COR-L47 (cell line): ENCODE measurements around the gene EML1.

Experiments
- DNase-seq: peaks from one replicate; lab custom pipeline; 2025; lab: John Stamatoyannopoulos, UW

Gene EML1

DNA sequence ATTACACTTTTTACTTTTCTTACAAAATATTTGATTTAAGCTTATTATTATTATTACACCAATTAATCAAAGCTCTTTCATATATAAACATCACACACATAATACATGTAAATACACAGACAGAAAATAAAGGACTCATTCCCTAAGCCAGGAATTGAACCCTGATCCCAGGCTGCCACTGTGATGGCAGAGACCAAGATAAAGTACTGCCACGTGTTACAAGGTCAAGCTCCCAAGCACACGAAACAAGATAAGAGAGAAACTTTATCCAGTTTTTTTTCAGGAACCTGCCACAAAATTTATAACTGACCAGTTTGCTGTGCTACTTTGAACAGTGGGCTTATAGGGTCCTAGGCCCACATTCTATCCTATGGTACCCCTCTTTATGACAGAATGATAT is 111.3 kb downstream of the EML1 start:
- DNase-seq = no peak

DNA sequence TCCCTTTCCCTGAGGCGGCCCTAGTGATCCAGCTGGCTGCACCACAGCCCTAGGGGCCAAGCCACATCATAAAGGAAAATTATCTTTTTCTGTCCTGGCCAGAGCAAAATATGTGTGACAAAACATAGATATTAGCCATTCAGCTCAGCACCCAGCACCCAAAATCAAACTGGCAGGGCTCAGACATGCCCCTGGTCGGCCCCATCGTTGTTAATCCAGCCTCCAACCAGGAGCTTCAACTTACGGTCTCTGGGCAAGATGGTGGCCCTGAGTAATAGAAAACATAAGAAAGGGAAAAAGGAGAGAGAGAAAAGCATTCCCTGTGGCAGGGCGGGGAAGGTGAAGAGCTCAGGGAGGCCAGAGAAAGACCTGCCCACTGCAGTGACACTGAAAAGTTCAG is 111.9 kb downstream of the EML1 start:
- DNase-seq = no peak

DNA sequence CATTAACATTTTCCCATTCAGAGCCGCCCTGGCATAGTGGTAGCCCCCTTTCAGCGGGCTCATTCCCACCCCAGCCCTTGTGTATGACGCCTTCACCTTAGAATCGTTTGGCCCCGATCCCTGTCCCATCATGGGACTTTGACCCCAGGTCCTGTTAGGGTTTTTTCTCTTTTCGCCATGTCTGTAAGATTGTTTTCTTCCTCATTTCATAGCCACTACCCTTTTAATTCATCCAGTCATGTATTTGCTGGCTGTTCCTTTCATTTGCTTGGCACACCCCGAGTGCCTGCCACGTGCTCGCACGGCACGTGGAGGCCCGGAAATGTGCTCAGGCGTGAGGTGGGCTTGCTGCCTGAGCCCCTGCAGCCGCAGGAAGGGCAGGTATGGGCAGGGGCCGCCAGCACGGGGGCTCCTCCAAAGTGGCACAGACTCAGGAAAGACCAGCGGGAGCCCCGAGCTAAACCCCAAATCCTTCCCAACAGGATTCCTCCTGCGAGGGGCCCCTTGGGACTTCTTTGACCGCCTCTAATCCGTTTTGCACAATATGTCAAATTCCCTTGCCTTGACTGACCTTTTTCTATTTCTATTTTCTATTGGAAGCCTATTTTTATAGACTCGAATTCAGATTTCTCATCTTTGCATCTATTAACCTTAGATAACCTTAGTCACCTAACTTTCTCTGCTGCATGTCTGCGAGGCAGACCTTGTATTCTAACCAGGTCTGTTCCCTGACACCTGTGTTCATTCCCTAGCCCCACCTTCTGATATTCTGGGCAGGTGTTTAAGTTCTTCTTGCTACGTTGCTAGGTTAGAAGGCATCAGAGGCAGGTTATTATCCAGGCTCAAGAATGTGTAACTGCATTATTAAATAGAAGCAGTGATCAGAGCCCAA is 114.8 kb downstream of the EML1 start:
- no peak for DNase-seq

DNA sequence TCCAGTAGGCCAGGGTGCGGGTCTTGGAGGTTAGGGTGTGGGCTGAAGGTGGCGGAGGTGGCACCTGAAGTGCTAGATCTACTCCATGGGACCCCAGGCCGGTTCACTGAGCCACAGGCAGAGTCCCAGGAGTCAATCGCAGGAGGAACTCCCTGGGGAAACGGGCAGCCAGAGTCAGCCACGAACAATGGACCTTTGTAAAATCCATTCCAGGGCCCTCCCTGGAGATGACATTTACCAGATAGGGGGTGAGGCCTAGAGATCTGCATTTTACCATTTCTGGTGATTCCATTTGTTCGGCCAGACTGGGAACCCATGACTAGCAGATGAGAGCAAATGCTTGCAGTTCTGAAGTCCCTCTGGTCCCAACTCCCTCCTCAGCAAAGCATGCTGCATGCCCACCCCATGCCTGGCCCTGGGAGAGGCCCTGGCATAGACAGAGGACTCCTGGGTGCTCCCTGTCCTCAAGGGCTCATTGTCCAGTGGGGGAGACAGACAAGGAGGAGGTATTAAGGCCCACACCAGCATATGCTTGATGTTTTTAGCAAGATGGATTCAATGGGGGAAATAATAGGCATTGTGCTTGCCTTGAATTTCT is 115.5 kb downstream of the EML1 start:
- DNase-seq = no peak

DNA sequence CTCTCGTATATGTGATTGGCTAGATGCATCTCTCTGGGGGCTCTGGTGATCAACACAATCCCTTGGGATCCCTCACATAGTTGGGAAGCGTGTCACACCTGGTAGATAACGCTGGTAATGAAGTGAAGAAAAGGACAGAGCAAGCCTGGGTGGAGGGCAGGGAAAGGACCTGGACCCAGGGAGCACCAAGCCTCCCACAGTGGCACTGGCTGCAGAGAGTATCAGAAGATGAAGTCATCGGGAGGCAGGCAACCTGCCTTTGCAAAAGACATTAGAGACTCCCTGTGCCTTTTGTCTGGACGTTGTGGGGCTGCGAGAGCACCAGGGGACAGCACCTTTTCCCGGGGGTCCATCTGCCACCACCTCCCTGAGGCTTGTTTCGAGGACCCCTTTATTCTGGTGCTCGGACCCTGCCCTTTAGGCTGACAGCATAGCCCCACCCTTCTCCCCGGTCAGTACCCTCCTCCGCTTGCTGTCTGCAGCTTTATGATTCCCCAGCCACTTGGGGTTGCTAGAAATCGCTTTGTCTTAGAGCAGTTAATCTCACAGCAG is 116.4 kb downstream of the EML1 start:
- DNase-seq = no peak

DNA sequence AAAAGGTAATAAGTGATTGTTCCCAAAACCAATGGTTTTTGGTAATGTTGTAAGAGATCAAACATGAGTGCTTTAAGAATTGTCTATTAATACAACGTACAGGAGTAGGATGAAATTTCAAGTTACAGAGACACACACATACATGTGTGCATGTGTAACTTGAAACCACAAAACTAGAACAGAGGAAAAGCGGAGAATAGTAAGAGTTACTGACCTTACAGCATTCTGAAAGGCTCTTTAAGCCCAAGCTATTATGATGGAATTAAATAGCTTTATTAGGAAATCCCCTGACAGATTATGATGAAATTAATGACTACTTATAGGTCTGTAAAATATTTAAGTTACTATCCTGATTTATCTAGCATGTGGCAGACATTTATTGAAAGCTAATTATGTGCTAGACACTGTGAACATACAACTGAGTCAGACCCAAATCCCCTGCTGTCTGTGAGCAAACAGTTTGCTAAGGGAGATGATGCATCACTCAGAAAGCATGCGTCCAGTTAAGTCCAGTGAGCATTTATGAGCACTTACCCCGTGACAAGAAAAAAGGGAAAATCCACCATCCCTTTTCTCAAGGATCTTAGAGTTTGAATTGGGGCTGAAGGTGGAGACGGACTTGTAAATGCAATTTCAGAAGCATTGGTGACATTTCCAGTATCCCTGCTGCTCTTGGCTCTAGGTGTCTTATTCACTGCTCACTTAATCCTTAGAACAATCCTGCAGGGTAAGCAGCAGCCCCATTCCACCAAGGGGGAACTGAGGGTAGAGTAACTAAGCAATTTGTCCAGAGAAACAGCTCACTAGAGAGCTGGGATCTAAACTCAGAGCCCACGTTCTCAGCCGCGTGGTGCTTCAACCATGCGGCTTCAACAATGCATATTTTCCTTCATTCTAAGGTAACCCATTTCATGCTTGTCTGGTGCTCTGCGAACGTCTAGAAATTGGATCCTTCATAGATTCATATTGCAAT is 117.4 kb downstream of the EML1 start:
- DNase-seq = no peak

DNA sequence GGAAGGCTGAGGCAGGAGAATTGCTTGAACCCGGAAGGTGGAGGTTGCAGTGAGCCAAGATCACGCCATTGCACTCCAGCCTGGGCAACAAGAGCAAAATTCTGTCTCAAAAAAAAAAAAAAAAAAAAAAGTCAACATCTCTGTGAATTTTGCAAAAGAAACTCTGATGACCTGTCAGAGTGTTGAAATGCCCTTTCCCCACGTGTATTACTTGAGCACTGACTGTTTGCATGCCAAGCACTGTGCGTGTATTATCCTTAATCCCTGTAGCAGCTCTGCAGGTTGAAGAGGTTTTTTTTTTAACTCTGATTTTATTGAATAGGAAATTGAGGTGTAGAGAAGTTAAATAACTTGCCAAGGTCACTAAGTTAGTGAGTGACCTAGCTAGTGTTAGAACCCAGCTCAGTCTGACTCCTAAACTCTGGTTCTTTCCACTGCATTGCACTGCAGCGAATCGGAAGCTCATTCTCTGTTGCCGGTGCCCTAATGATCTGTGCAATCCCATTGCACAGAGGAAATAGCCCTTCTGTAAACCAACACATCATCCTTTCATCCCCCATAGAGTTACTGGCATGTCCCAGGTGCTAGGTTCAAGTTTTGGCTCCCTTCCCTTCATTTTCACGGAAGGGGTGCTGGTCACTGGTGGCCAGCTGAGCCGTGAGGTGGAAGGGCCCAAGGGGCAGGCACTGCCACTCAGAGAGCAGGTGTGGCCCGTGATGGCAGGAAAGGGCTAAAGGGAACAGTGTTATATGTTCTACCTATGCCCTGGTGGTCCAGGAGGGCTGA is 122.3 kb downstream of the EML1 start:
- DNase-seq = no peak

DNA sequence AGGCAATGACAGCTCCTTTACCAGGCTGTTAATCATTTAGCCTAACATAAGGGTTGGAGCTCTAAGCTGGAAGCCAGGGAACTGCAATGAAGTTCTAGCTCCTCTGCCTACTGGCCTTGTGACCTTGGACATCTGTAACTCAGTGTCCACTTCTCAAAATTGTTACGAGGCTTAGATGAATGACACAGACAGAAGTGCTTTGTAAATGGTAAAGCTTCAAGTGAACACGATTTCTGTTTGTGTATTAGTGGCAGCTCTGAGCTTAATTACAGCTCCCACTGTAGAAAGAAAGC is 122.8 kb downstream of the EML1 start:
- no peak for DNase-seq

DNA sequence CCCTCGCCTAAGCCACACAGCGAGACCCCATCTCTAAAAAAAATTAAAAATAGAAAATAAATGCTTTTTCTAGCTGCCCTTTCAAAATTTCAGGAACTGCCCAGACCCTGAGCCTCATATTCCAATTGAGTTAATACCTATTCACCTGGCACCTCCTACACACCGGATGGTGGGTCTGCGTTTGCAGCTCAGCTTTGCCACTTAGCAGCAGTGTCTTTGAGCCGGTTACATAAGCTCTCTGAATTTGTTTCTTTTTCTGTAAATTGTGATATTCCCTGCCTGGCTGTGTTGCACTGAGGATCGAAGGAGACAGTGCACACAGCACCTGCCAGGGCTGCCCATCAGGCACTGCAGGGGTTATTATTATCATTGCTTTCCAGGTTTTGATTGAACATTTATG is 125.6 kb downstream of the EML1 start:
- no peak for DNase-seq

DNA sequence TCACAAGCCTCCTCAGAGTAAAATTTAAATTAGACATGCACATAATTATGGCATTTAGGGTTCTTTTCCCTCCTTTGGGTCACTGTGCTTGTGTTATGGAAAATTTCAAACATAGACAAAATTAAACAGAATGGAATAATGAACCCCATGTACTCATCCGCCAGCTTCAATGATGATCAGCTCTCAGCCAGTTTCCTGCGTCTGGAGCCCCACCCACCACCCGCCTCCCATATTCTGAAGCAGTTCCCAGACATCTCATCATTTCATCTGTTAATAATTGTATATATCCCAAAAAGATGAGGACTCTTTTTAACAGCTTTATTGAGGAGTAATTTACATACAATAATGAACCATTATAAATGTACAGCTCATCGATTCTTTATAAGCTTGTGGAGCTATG is 128.2 kb downstream of the EML1 start:
- no peak for DNase-seq

DNA sequence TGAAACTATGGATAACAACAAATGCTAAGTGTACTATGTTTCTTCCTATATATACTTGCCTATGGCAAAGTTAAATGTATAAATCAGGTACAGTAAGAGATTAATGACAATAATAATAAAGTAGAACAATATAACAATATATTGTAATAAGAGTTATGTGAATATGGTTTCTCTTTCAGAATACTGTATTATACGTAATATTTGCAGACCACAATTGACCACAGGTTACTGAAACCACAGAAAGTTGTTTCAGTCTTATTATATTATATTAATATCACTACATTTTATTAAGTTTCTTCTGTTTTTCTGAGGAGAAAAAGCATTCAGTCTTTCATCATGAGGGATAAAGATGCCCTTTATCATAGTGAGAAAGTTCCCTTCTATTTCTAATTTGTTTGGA is 131.2 kb downstream of the EML1 start:
- no peak for DNase-seq

DNA sequence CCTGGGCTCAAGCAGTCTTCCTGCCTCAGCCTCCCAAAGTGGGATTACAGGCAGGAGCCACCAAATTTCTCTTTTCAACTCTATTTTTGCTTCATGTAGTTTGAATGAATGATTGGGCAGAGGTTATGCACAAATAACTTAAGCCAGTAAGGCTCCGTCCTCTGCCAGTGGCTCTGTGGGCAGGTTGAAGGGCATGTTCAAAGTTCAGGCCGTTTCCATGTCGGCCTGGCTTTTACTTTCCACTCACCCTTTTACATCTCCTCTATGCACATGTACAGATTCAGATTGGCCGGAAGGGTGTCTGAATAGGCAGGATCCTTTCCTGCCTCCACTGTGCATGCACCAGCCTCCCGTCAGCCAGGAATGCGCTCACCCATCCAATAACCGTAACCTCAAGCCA is 132.3 kb downstream of the EML1 start:
- no peak for DNase-seq

DNA sequence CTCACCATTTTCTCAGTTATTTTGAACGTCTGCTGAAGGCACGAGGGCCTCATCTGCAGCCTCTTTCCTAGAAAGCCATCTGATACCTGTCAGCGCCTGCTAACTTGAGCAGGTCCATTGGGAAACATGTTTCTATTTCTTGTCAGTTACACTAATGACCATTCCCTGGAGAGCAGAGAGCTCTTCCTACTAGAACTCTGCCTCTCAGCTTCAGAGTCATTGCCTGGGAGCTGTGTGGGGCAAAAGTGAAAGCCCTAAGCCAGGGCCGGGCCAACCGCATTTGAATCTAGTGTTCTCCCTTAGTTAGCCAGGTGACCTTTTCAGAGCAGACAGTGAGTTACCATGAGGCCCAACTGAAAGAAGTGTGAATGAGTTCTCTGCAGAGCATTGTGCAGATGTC is 135.8 kb downstream of the EML1 start:
- DNase-seq = no peak

DNA sequence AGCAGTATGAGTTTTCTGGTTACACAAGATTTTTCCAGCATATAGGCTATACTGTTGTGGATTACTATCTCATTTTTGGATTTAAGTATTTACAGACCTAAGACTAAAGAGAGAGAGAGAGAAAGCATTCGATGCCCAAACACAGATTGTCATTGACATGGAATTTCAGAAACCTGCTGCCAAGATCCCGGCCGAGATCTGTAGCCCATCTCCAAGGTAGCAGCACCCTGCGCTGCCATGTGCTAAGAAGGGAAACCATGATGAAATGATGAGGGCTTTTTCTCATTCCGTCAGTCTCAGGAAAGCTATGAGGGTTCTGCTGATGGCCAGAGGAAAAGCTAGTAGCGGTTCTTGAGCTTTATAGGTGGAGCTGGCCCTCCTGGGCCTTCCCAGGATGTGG is 136.4 kb downstream of the EML1 start:
- no peak for DNase-seq

DNA sequence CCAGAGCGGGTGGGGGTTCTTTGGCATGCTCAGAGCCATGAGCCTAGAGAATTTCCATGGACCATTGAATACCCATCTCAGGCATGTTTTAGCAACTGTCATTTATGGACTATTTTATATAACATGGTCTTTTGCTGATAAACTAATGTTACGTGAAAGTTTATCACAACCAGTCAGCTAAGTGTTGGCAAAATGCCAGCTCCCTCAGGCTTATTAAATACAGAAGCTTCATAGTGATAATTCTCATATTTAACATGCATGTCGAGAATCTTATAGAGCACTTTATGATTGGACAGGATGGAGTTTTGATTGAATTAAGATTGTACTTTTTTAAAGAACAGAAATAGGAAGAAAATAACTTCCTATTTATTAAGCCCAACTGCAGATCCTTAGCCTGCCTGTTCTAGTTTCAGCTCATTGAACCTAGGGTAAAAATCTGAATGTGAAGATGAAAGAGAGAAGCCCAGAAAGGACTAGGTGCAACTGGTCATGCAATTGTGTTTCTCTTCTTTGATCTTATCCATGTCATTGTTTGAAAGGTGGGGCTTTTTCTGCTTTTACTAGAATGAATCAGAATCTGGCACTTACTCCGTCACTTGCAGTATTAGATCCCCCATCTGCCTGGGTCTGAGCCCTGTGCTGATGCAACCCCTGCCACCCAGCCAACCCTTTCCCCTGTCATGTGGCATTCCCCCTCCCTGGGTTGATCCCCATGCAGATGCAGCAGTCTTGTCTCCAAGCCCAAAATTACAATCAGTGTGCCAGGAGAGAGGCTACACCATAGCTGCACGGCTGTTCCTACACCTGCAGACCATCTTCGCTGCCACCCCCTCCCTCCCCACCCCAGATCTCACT is 137.4 kb downstream of the EML1 start:
- DNase-seq = no peak

DNA sequence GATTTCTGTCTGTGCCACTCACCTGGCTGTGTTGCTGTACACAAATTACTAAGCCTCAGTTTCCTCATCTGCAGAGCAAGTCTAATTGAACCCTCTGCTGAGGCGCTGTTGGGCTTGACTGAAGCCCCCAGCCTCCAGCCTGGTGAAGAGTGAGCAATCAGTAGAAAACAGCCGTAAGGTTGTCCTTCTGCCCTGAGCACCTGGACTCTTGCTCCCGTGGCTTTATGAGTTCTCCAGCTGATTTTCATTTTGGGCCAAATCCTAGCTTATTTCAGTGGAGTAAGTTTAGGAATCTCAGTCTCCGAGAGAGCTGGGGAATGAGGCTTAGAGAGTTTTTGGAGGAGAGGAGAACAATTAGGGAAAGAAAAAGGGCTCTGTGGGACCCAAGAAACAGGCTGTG is 138.1 kb downstream of the EML1 start:
- no peak for DNase-seq

DNA sequence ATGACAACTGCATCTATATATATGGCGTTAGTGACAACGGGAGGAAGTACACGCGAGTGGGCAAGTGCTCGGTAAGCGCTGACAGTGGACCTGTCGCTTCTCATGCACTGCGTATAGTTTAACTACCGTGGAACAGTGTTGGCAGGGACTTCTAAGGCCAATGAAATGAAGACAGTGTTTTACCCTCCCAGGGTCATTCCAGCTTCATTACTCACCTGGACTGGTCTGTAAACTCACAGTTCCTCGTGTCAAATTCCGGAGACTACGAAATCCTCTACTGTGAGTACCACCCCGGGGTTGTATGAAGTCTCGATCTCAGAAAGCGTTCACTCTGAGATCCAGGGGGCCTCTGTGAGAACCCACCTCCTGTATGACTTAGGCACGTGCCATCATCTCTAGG is 142.8 kb downstream of the EML1 start:
- DNase-seq = no peak

DNA sequence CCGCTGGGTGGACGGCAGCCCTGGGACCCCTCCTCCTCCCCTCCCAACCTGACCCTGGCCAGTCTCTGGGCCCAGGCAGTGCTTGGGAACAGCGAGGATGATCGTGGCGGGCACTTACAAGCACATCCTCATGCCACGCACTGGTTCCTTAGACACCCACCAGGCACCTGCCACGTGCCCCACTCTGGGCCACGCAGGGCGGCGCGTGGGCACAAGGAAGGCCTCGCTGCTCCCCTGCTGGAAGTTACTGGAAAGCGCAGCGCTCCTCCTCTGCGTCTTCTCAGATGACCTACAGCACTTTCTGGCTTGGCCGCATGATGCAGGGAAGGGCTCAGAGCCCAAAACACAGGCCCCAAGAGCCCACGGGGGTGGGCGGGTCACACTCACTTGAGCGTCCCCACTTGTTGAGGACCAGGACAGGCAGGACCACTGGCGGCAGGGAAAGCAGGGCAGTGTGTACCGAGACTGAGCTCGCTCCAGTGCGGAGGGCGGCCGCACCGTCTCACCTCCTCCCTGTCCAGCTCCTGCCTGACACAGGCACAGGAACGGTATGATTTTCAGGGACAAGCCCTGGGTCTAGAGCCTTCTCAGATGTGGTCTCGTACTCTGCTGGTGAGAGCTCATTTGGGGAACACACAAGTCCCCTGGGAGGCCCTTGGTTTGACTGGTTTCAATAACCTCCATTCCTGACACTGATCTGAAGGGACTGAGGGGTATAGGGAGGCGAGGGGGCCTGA is 143.7 kb downstream of the EML1 start:
- no peak for DNase-seq

DNA sequence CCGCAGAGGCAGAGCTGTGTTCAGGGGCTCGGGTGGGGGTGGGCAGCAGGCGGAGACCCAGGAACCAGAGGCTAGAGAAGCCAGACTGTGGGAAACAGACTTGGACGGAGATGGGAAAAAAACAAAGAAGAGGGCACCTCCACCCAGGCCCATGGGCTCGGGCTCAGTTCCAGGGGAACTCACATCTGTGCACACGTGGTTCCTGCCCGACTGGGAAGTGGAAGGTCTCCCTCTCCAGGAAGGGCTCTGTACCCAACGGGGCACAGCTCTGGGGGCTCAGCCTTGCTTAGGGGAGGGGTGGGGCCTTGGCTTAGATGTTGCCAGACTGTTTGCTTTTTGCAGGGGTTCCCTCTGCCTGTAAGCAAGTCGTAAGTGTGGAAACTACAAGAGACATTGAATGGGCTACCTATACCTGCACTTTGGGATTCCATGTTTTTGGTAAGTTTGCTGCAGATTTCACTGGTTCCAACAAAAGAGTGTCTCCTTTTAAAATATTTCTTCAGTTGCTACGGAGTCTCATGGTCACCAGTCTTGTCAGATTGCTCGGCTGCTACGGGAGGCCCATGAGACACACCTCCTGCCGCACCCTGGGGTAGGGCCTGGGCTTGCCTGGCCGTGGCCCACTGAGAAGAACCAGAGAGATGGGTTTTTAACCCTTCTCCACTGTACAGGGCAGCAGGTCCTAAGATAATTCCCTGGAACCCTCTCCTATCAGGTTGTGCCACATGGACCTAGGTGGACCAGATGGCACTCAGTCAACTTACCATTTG is 144.4 kb downstream of the EML1 start:
- DNase-seq = no peak
